Stromal cell of bone marrow (primary cell): ENCODE data around the gene CCDC148.
A peak's percentile ranks its signal among the peaks of the same experiment; 100 is the strongest.
"Not testable (repeated sequence)": the region's sequence is repeated elsewhere in the genome, so short reads cannot be mapped to it uniquely, and the experiment has no call there.

Experiments
- DNase-seq: peaks from one replicate; pipeline ENCODE4 v3.0.0-alpha.2; 2012; ENCODE audit warnings: low read depth

CCDC148 gene

DNA sequence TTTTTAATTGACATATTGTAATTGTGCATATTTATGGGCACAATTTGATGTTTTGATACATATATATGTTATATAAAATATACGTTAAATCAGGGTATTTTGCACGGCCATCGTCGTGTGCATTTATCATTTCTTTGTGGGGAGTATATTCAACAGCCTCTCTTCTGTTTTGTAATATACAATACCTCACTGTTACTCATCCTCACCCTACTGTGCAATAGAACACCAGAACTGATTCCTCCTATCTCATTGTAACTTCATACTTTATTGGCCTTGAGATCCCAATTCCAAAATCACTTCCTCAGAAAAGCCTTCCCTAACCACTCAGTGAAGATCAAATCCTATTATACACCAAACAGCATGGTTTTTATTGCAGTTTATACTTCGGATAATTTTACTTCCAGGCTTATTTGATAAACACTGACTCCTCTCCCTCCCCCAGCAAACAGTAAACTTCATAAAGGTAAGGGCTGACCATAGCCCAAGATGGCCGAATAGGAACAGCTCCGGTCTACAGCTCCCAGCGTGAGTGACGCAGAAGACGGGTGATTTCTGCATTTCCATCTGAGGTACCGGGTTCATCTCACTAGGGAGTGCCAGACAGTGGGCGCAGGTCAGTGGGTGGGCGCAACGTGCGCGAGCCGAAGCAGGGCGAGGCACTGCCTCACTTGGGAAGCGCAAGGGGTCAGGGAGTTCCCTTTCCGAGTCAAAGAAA is 105.6 kb downstream of the CCDC148 start:
- DNase-seq, result not testable (repeated sequence)

DNA sequence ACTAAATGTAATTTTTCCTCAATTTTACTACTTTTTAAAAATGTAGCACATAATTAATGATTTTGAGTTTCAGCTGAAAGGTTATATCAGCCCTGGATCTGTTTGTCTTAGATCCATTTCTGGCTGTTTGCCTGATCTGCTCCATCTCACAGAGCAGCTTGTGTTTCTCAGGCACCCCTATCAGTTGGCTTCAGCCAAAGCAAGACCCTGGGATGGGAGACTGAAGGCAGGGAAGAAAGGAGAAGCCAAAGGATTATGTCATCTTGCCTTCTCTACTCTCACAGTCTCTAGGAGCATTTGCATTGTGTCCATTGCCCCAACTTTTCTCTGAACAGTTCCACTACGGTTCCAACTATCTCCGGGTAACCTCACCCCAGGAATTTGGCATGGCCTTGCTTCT is 110.5 kb downstream of the CCDC148 start:
- no peak for DNase-seq

DNA sequence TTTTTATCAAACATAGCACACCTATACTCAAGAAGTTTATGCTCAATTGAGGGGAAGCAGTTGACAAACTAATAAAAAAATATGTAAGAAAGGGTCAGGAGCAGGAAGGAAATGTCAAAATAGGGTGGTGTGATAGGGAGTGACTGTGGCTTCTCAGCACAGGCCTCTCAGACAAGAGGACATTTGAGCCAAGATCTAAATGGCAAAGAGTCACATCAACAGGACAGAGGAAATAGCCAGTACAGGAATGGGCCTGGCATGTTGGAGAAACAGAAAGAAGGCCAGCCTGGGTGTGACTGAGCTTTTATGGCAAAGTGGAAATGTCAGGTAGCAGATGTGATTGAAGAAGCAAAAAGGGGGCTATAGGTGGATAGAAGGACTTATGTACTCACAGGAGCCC is 117.0 kb downstream of the CCDC148 start:
- no peak for DNase-seq

DNA sequence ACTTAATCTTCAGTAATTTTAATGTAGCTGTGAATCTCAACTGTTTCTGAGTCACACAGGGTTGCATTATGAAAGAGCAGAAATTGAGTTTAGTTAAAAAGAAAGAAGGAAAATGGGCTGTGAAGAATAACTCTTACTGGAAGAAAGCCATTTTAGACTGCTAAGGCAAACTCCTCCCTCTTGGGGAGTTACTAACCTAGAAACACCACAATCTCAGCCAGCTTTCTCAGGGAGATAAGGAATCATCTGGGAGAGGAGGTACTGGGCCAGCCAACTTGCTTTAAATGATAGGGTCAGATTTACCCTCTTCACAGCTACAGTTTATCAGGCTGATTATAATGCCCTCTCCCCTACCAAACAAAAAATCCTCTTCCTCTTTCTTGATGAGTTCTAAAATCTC is 119.5 kb downstream of the CCDC148 start:
- DNase-seq, result no peak

DNA sequence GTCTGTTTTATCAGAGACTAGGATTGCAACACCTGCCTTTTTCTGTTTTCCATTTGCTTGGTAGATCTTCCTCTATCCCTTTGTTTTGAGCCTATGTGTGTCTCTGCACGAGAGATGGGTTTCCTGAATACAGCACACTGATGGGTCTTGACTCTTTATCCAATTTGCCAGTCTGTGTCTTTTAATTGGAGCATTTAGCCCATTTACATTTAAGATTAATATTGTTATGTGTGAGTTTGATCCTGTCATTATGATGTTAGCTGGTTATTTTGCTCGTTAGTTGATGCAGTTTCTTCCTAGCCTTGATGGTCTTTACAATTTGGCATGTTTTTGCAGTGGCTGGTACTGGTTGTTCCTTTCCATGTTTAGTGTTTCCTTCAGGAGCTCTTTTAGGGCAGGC is 124.8 kb downstream of the CCDC148 start:
- DNase-seq, result not testable (repeated sequence)

DNA sequence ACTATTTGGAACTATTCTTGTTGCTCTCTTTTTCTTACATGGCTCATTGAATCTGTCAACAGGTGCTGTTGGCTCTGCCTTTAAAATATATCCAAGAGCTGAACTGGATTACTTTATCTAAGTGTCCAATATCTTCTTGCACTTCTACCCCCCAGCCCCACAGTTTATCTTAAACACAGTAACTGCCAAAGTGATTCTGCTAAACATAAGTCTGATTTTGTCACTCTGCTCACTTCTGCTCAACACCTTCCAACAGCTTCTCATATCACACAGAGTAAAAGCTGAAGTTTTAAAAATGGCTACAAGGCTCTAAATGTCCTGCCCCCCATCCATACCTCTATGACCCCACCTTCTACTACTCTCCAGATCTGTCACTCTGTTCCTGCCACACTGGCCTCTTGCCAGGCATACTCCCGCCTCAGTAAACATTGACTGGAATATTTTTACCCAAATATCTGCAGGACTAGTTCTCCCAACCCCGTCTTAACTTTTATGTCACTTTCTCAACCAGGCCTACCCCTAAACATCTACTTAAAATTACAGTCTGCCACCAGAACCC is 130.7 kb downstream of the CCDC148 start:
- DNase-seq, result no peak

DNA sequence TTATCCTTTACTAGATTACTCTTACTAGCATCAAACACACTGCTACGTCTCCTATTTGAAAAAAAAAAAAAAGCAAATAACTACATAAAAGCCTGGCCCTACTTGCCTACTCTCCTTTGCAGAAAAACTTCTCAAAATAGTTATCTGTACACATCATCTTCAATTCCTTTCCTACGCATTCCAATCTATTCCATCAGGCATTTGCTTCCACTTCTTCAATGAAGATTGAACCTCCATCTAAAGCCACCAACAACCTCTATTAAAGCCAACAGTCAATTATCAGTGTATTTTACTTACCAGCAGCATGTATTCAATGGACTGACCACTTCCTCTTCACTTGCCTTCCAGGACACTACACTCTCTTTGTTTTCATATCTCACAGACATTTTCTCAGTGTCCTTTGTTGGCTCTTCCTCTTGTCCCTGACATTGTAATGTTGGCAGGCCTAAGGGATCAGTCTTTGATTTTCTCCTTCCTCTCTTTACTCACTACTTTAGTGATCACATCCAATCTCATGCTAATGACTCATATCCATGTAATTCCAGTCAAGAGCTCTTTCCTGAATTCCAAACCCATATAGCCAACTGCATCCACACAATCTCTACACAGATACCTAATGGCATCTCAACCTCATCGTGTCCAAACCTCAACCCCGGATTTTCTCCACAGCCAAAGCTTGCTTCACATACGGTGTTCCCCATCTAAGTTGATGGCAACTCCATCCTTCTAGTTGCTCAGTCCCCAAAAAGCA is 131.3 kb downstream of the CCDC148 start:
- peak; percentile 18 for DNase-seq

DNA sequence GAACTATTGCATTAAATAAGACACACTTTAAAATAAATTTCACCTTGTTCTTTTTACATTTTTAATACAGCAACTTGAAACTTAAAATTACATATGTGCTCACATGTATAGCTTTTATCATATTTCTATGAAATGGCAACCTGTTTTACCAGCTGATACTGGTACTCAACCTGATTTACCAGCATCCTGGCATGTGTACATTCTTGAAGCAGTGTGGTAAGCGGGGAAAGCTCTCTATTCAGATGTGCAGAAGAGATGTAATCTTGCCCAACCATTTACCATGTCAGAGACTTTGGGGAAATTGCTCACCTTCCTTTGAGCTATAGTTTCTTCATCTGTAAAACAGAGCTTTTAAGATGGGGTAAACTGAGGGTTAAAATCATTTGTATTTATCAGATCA is 133.2 kb downstream of the CCDC148 start:
- DNase-seq, result no peak

DNA sequence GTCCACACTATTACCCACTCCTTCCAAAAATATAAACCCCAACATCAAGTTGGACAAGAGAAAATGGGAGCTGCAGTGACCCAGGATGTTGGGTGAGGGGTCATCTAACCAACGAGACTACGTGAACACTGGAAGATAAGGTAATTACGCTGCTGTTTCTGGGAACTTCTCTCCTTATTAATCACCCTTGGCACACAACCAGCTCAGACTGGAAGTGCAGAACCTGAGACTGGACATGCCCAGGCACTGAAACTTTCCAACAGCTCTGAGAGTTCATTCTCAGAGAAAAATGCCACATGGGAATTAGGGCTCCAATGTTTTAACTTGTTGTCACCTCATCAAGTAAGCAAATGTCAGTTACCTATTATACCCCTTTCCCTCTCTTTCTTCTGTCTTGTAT is 135.3 kb downstream of the CCDC148 start:
- peak; percentile 26 for DNase-seq

DNA sequence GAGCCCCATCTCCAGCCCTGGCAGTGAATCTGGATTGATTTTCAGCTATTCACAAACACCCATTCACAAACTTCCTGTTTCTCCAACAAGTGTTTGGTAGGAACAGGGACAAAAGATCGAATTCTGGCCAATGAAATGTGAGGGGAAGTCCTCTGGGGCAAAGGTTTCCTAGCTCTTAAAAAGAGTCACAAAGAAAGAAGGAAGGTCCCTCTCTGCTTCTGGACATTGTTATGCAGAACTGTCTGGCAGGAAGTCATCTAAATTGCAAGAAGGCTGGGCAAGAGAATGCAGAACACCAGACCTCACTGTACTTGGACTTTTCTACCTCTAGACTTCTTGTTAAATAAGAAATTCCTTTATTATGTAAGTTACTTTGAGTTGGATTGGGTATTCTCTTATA is 137.3 kb downstream of the CCDC148 start:
- DNase-seq, result no peak

DNA sequence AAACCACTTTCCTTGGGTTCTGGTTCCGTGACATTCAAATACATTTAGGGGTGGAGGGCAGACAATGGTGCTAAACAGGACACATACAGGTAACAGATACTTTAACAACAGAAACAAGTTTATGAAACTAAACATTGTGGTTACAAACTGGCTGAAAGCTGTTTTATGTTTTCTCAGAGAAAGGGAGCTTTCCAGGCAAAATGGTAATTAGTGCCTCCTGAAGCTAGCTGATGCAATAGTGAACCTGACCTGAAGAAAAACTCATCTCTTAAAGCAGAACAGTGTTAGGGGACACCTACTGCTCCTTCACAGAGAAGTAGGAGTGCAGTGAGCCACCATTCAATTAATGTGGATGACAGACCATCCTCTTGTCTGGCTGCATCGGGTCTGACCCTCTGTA is 138.9 kb downstream of the CCDC148 start:
- DNase-seq, result no peak

DNA sequence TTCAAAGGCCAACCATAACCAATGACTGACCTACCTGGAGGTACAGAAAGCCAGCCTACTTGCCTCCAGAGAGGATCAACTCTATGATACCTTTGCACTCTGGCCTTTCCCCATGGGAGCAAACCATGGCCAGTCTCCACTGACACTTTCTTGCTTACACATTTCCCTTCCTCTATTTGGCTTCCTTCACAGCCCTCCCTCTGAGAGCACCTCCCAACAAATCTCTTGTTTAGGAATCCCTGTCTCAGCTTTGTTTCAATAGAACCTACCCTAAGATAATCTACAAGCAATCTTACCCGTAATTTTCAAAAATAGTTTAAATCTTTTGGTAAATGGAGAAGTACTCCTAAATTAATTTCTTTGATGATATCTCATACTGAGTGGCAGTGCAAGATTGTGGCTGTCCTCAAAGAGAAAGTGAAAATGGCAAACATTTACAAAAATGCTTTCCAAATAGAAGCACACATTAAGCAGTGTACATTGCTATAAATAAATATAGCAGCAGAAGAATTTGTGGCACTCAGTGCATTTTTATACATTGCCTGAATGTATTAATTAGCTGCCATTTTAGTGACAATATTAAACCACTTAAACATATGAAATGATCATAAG is 140.6 kb downstream of the CCDC148 start:
- DNase-seq, result no peak

DNA sequence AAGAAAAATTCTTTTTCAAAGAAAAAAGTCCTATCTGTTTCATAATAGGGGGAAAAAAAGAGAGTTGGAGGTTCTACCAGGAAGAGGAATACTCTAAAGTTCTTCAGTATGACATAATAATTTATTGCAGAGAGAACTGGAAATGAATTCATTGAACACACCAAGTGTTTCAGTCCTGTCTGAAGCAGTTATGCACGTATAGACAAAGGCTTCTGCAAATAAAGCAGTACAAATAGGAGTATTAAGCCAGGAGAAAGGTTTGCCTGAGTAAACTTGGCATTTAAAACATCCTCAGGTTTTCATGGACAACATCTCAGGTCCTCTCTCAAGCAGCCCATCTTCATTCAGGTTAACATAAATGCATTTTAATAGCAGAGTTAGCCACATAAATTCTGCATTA is 141.6 kb downstream of the CCDC148 start:
- no peak for DNase-seq

DNA sequence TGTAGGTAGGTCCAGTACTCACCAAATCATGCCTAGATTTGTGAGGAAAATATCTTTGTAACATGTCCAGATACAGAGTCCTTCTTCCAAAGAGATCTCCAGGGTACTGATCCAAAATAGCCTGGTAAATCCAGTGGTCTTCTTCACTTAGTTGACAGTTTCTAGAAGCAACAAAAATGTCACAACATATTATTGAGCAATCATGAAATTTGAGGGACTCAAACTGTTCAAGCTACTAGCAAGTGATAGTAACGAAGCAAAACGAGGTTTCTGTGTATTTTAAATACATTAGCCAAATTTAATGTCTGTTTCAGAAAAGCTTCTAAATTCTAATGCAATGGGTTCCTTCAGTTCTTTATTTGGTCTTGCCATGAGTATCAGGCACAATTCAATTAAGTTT is 142.8 kb downstream of the CCDC148 start:
- no peak for DNase-seq

DNA sequence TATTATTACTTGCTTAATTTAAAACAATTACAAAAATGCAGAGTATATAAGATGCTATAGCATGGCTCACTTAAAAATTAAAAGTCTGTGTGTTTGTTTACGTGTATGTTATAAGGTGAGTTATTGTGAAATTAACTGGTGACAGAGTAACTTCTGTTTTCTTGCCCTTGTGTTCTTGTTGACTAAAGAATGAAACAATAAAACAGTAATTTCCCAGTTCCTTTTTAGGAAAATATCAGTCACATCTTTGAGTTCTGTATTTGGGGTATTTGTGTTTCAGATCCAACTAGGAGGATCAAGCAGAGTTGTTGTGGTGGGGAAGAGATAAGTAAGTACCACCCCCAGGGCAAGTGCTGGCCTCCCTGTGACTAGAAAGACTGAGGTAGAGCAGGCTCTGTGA is 143.6 kb downstream of the CCDC148 start:
- no peak for DNase-seq

DNA sequence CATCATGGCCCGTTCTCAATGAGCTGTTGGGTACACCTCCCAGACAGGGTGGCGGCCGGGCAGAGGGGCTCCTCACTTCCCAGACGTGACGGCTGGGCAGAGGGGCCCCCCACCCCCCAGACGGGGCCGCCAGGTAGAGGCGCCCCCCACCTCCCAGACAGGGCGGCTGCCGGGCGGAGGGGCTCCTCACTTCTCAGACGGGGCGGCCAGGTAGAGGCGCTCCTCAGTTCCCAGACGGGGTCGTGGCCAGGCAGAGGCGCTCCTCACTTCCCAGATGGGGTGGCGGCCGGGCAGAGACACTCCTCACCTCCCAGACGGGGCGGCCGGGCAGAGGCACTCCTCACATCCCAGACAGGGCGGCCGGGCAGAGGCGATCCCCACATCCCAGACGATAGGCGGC is 146.1 kb downstream of the CCDC148 start:
- DNase-seq, result not testable (repeated sequence)

DNA sequence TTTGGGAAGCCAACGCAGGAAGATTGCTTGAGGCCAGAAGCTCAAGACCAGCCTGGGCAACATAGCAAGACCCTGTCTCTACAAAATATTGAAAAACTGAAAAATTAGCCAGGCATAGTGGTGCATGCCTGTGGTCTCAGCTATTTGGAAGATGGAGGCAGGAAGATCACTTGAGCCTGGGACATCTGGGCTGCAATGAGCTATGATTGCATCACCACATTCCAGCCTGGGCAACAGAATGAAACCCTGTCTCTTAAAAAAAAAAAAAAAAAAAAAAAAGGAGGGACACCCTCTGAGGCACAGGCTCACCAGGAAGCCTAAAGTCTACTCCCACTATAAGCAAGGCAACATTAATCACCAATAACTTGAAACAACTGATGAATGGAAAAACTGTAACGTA is 151.1 kb downstream of the CCDC148 start:
- DNase-seq, result no peak

DNA sequence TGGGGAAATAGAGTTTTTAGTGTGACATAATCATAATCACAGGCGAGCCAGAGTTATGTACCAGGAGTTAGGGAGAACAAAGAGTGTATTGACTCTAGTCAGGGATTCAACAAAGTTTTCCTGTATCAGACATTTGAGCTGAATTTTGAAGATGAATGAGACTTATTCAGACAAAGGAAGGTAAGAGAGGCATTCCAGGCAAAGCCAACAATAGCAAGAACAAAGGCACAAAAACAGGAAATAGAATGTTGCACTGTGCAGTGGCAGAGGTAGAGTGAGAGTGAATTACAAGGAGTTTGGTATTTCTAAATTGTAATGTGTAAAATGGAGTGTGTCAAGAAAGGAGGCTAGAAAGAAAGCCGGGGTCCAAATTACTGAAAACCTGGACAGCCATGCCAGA is 156.2 kb downstream of the CCDC148 start:
- DNase-seq, result no peak

DNA sequence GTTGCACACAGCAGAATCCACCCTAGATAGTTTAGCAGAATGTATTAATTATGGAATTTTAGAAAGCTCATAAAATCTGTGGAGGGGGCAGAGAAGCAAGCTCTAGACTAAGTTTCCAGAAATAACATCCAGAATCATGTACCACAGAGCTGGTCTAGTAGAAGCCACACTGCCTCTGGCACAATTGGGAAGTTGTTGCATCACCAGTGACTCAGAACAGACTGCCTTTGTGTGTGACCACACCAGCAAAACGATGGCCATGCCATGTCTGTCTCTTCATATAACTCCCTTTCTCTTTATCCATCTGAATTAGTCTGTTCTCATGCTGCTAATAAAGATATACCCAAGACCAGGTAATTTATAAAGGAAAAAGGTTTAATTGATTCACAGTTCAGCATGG is 158.9 kb downstream of the CCDC148 start:
- DNase-seq, result peak; percentile 48

DNA sequence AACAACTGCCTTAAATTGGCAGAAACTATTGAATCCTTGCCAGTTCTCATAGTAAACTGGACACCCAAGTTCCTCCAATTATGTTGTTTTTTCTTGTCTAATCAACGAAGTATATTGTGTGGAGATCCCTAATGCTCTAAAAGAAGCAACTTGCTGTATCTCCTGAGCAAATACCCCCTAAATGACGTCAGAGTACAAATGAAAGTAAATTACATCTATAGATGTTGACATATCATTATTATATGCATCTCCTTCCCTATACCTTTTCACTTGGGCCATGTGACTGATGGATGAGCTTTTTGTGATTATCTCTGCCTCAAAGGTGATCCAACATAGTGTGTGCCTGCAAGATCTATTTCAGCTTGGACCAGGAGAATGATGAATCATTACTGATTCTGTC is 159.4 kb downstream of the CCDC148 start:
- no peak for DNase-seq

DNA sequence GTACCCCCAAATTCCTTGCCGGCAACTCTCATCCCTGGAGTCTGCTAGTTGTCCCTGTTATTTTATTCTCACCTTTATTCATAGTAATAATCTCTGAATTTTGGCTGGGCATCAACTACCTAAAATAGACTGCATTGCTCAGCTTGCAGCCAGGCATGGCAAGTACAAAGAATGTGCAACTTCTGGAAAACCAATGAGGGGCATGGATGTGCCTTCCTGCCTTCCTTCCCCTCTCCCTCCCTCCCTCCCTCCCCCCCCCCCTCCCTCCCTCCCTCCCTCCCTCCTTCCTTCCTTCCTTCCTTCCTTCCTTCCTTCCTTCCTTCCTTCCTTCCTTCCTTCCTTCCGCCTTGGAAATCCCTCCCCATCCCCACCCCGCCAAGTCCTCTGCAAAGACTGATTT is 162.8 kb downstream of the CCDC148 start:
- no peak for DNase-seq

DNA sequence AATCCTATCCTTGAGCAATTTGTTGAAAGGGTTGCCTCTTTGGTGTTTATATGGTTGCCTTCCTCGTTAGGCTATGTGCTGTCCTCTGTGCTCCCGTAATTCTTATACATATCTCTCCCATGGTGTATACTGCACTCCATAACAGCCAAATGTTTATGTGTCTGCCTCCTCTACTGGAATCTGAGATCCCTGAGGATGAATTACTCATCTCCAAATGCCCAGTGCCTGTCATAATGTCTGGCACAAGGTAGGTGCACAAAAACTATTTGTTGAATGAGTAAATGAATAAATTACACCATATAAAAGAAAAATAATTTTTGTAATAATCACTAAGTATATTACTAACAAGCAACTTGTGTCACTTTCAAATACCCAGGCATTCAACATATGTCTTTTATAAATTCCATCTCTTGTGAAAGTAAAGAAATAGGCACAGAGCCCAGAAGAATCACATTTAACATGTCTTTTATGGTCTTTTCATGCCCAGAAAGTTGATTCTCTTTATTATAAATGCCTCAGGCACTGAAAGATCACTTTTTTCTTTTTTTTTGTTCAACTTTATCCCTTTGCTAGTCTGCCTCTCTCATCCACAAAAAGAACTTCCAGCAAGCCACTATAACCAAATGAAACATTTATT is 164.9 kb downstream of the CCDC148 start:
- DNase-seq, result no peak

DNA sequence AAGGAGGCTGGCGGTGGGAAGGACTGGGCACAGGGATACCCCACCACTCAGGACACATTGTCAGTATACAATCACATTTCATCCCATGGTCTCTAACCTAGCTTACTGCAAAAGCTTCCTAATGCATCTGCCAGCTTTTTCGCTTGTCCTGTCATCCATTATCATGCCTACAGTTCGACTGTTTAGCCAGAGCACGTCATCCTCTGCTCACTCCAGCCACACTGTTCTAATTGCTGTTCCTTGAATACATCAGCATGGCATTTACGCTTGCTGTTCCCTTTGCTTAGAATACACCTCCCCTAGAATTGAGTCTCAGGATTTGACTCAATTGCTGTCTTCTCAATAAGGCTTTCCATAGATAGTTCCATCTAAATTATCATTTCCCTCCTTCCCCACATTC is 166.3 kb downstream of the CCDC148 start:
- no peak for DNase-seq
